ENCODE results near the gene MARK1. TPM values are rescaled to one million over a fixed set of nuclear protein-coding genes. Genes with fewer than 3 reads are reported as not detected.

MARK1 gene
- polyA plus RNA-seq, 3 donors: not detected

GRCh38 chr1:220485791-220486190 lies 42.1 kb upstream of the MARK1 start:
- Histone ChIP-seq H3K9me3 (replicated peaks in 1 of 2; ENCODE audit: control insufficient read depth in 1 of 2, insufficient read depth in 1 of 2, low read length in 2 of 2) (no peaks in the 10 kb centered on the region), H3K36me3 (replicated peaks in 1 of 2; ENCODE audit: control insufficient read depth in 1 of 2, insufficient read depth in 2 of 2, low read length in 2 of 2) (no peaks in the 10 kb centered on the region), H3K27me3 (ENCODE audit: control insufficient read depth in 2 of 2, insufficient read depth in 2 of 2, low read length in 2 of 2) (no peaks in the 10 kb centered on the region), H3K79me2 (ENCODE audit: insufficient read depth, low read length) (no peaks in the 10 kb centered on the region), H4K20me1 (ENCODE audit: insufficient read depth, low read length) (no peaks in the 10 kb centered on the region), H3K4me1 (ENCODE audit: control insufficient read depth in 1 of 2, insufficient read depth in 2 of 2, low read length in 2 of 2) (no peaks in the 10 kb centered on the region), H3K4me2 (replicated peaks; ENCODE audit: extremely low read depth, low read length, poor library complexity, severe bottlenecking) (no peak overlapping the region), H2AFZ (ENCODE audit: insufficient read depth, low read depth, low read length, poor library complexity, severe bottlenecking) (no peak overlapping the region), H3K9ac (ENCODE audit: insufficient read depth, low read length, poor library complexity, severe bottlenecking) (no peak overlapping the region), H3K4me3 (replicated peaks in 1 of 3; ENCODE audit: low read depth in 2 of 3, low read length in 3 of 3) (no peak overlapping the region), H3K27ac (ENCODE audit: low read depth in 1 of 2, low read length in 2 of 2) (no peak overlapping the region)
- TF ChIP-seq CTCF (IDR thresholded peaks at IDR 0.05): no peak
- Mint-ChIP-seq H3K36me3 (no peaks in the 10 kb centered on the region), H3K27ac (no peak overlapping the region), H3K27me3 (ENCODE audit: low read depth in 3 of 3) (peaks cover 0 to 6% (median 6%) of the 10 kb centered on the region in 3 donors), H3K4me1 (no peaks in the 10 kb centered on the region), H3K4me3 (no peak overlapping the region), H3K9me3 (peaks cover 1 to 7% (median 2%) of the 10 kb centered on the region in 7 donors)
- DNase-seq: no peak
- WGBS (ENCODE audit: insufficient coverage): 90% methylated on average over 5 of the region's 6 CpGs
- intact Hi-C loops (cut with micrococcal nuclease): no loop called here

- Histone ChIP-seq H4K20me1 (ENCODE audit: insufficient read depth, low read length) (no peaks in the 10 kb centered on the region), H3K9ac (ENCODE audit: insufficient read depth, low read length, poor library complexity, severe bottlenecking) (no peak overlapping the region), H3K9me3 (replicated peaks in 1 of 2; ENCODE audit: control insufficient read depth in 1 of 2, insufficient read depth in 1 of 2, low read length in 2 of 2) (no peaks in the 10 kb centered on the region), H3K4me1 (ENCODE audit: control insufficient read depth in 1 of 2, insufficient read depth in 2 of 2, low read length in 2 of 2) (no peaks in the 10 kb centered on the region), H3K36me3 (replicated peaks in 1 of 2; ENCODE audit: control insufficient read depth in 1 of 2, insufficient read depth in 2 of 2, low read length in 2 of 2) (no peaks in the 10 kb centered on the region), H3K27me3 (ENCODE audit: control insufficient read depth in 2 of 2, insufficient read depth in 2 of 2, low read length in 2 of 2) (no peaks in the 10 kb centered on the region), H3K79me2 (ENCODE audit: insufficient read depth, low read length) (no peaks in the 10 kb centered on the region), H3K27ac (ENCODE audit: low read depth in 1 of 2, low read length in 2 of 2) (no peak overlapping the region), H3K4me2 (replicated peaks; ENCODE audit: extremely low read depth, low read length, poor library complexity, severe bottlenecking) (no peak overlapping the region), H3K4me3 (replicated peaks in 1 of 3; ENCODE audit: low read depth in 2 of 3, low read length in 3 of 3) (no peak overlapping the region), H2AFZ (ENCODE audit: insufficient read depth, low read depth, low read length, poor library complexity, severe bottlenecking) (no peak overlapping the region)
- intact Hi-C loops (cut with micrococcal nuclease): no loop called here
- H3K4me3 Mint-ChIP-seq: no peak overlapping the region
- no peaks in the 10 kb centered on the region for H3K36me3 Mint-ChIP-seq
- H3K27me3 Mint-ChIP-seq (ENCODE audit: low read depth in 3 of 3): peaks cover 0 to 6% (median 6%) of the 10 kb centered on the region in 3 donors
- WGBS (ENCODE audit: insufficient coverage): 53% methylated on average over 3 of the region's 5 CpGs
- TF ChIP-seq CTCF (IDR thresholded peaks at IDR 0.05): no peak
- H3K9me3 Mint-ChIP-seq: peaks cover 0 to 7% (median 3%) of the 10 kb centered on the region in 7 donors
- DNase-seq: peak; percentile 2 to 32 (median 4)
- H3K4me1 Mint-ChIP-seq: no peaks in the 10 kb centered on the region
- peak overlapping the region in 1 of 7 donors; percentile 26 for H3K27ac Mint-ChIP-seq
Observed at GRCh38 chr1:220487297-220487820, 40.6 kb upstream of the MARK1 start.
